HepG2 (cell line): ENCODE results near the gene IFI35. TPM values are rescaled to one million over a fixed set of nuclear protein-coding genes. Genes with fewer than 3 reads are reported as not detected.

ENCODE experiments used
- JUND ChIP-seq: sonication (generic); formaldehyde crosslinking; IDR thresholded peaks from 2 replicates; pipeline ENCODE4 v1.8.0; 2022; ENCODE audit warnings: mild to moderate bottlenecking, missing genetic modification reagents
- KAT2B ChIP-seq: fragments of 150-350 bp; IDR thresholded peaks from 2 replicates; pipeline ENCODE4 v1.6.1; 2014; ENCODE audit warnings: low read depth, low read length, borderline replicate concordance
- KLF15 ChIP-seq: sonication (generic); formaldehyde crosslinking; IDR thresholded peaks from 2 replicates; pipeline ENCODE4 v1.8.1; 2023; ENCODE audit warnings: borderline replicate concordance, mild to moderate bottlenecking, inconsistent platforms, missing genetic modification reagents, mixed read lengths
- SALL2 ChIP-seq: sonication (generic); formaldehyde crosslinking; IDR thresholded peaks from 2 replicates; pipeline ENCODE4 v1.8.1; 2023; ENCODE audit warnings: mild to moderate bottlenecking, missing genetic modification reagents, inconsistent platforms
- TEAD2 ChIP-seq: sonication (generic); formaldehyde crosslinking; IDR thresholded peaks from 2 replicates; pipeline ENCODE4 v1.9.0; 2021; ENCODE audit warnings: missing genetic modification reagents
- THAP8 ChIP-seq: sonication (generic); formaldehyde crosslinking; IDR thresholded peaks from 2 replicates; pipeline ENCODE4 v1.5.1; 2020; ENCODE audit warnings: missing genetic modification reagents, mild to moderate bottlenecking, borderline replicate concordance
- ZBTB42 ChIP-seq: sonication (generic); formaldehyde crosslinking; IDR thresholded peaks from 2 replicates; pipeline ENCODE4 v1.5.0; 2020; ENCODE audit warnings: mild to moderate bottlenecking, missing genetic modification reagents
- ZNF205 ChIP-seq: IDR thresholded peaks from 2 replicates; pipeline ENCODE4 v1.6.1; 2018; ENCODE audit warnings: missing biosample characterization, missing genetic modification reagents
- ZNF234 ChIP-seq: sonication (generic); formaldehyde crosslinking; conservative IDR thresholded peaks from 2 replicates; pipeline ENCODE4 v1.5.1; 2020; ENCODE audit warnings: mild to moderate bottlenecking, missing genetic modification reagents
- ZNF256 ChIP-seq: sonication (generic); formaldehyde crosslinking; conservative IDR thresholded peaks from 2 replicates; pipeline ENCODE4 v1.4.0; 2020; ENCODE audit warnings: missing genetic modification reagents
- ZNF275 ChIP-seq: sonication (generic); formaldehyde crosslinking; IDR thresholded peaks from 2 replicates; pipeline ENCODE4 v1.8.0; 2022; ENCODE audit warnings: missing genetic modification reagents, mild to moderate bottlenecking, inconsistent platforms, borderline replicate concordance
- ZNF350 ChIP-seq: sonication (generic); formaldehyde crosslinking; IDR thresholded peaks from 2 replicates; pipeline ENCODE4 v1.4.0; 2020; ENCODE audit warnings: mild to moderate bottlenecking, low read depth, missing genetic modification reagents, borderline replicate concordance
- ZNF431 ChIP-seq: sonication (generic); formaldehyde crosslinking; IDR thresholded peaks from 2 replicates; pipeline ENCODE4 v1.9.0; 2022; ENCODE audit warnings: missing genetic modification reagents, low read depth, mild to moderate bottlenecking, borderline replicate concordance
- ZNF44 ChIP-seq: sonication (generic); formaldehyde crosslinking; IDR thresholded peaks from 2 replicates; pipeline ENCODE4 v1.5.1; 2020; ENCODE audit warnings: mild to moderate bottlenecking, missing genetic modification reagents
- ZNF451 ChIP-seq: sonication (generic); formaldehyde crosslinking; IDR thresholded peaks from 2 replicates; pipeline ENCODE4 v1.5.0; 2020; ENCODE audit warnings: mild to moderate bottlenecking, missing genetic modification reagents
- ZNF670 ChIP-seq: sonication (generic); formaldehyde crosslinking; IDR thresholded peaks from 2 replicates; pipeline ENCODE4 v1.8.0; 2022; ENCODE audit warnings: mild to moderate bottlenecking, missing genetic modification reagents, borderline replicate concordance
- ZNF773 ChIP-seq: sonication (generic); formaldehyde crosslinking; IDR thresholded peaks from 2 replicates; pipeline ENCODE4 v1.4.0; 2020; ENCODE audit warnings: missing genetic modification reagents, borderline replicate concordance
- ZNF775 ChIP-seq: sonication (generic); formaldehyde crosslinking; IDR thresholded peaks from 2 replicates; pipeline ENCODE4 v1.4.0; 2020; ENCODE audit warnings: missing genetic modification reagents, mild to moderate bottlenecking, moderate library complexity, borderline replicate concordance
- polyA plus RNA-seq, 8 experiments: library from polyadenylated mRNA; depleted of rRNA in 3 of 8; stranded (reverse) in 7 of 8; unstranded in 1 of 8; fragments of >200 nt; fragmentation: Illumina TruSeq in 4 of 8; extraction: Trizol in 4 of 8; gene quantifications; 2 replicates each; pipeline versions ENCODE4 v1.2.1 to v1.2.3, GENCODE V29; 2011 to 2016; ENCODE audit warnings: low read depth in 4 of 8, missing spikeins in 1 of 8, mixed read lengths in 1 of 8; ENCODE audit not compliant: insufficient read depth in 1 of 8
- total RNA-seq, 5 experiments: library from RNA; depleted of rRNA; stranded (reverse); fragments of >200 nt; fragmentation: Illumina TruSeq; extraction: Trizol; gene quantifications; 2 replicates each; pipeline ENCODE4 v1.2.3, GENCODE V29; 2016; ENCODE audit warnings: low read depth in 1 of 5
- TF ChIP-seq, protein P1 (sequence below): sonication (generic); formaldehyde crosslinking; conservative IDR thresholded peaks from 2 replicates; pipeline ENCODE4 v1.4.0; 2020; ENCODE audit warnings: missing genetic modification reagents
- TF ChIP-seq, protein P2 (sequence below): sonication (generic); formaldehyde crosslinking; IDR thresholded peaks from 2 replicates; pipeline ENCODE4 v1.8.1; 2023; ENCODE audit warnings: missing genetic modification reagents, mild to moderate bottlenecking, borderline replicate concordance
- TF ChIP-seq, protein P3 (sequence below): sonication (generic); formaldehyde crosslinking; IDR thresholded peaks from 2 replicates; pipeline ENCODE4 v1.5.1; 2020; ENCODE audit warnings: missing genetic modification reagents, mild to moderate bottlenecking, borderline replicate concordance

IFI35 gene
- total and polyA plus RNA-seq, 2 of the 13 experiments (the other 11 are each of a cell fraction or from before 2014, with no cell fraction given) = 28.9 to 38.1 TPM

DNA sequence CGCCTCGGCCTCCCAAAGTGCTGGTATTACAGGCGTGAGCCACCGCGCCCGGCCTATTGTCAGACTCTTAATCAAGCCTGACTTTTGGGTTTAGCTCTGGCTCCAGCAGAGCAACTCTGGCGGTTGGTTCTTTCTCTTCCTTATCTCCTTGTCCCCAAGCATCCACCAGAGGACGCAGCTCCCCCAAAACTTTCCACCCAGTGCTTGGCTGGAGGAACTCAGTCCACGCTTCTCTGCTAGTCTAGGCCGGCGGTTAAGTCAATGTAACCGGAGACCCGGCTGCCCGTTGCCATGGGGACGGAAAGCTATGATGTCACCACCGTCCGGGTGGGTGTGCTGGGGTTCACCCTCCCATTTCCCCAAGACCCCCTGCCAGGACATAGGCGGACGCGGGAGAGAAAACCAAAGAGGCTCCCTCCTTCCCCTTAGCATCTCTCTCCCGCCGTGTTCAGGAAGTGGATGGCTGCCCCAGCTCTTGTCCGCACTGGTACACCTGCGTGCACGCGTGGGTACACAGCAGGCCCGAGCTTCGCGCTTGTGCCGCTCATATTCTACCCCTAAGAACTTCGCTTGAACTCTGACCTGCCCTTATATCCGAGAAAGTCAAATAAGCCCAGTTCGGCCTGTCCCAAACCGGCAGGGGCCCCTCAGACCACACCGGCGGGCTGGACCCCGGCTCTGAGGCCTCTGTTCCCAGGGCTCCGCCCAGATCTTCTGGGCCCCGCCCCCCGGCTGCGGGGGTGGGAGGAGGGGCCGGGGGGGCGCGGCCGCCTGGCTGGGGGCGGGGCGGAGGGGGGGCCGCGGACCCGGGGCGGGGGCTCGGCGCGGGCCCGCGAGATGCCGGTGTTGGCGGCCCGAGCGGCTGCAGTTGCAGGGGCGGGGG, 18.1 kb downstream of the IFI35 start, which contains the start of gene RND2 (continued):
- TF ChIP-seq ZBTB42 (CRISPR knock-in tag) = peak; percentile 59; the same call in 1 of the 2 replicates
- TF ChIP-seq ZNF451 (CRISPR knock-in tag) = 0 out of 2 replicates have a peak, but pooled peaks have one; percentile 16
- 0 out of 2 replicates have a peak, but pooled peaks have one; percentile 51 for TF ChIP-seq ZNF670 (CRISPR knock-in tag)
- TF ChIP-seq, protein P1, sequence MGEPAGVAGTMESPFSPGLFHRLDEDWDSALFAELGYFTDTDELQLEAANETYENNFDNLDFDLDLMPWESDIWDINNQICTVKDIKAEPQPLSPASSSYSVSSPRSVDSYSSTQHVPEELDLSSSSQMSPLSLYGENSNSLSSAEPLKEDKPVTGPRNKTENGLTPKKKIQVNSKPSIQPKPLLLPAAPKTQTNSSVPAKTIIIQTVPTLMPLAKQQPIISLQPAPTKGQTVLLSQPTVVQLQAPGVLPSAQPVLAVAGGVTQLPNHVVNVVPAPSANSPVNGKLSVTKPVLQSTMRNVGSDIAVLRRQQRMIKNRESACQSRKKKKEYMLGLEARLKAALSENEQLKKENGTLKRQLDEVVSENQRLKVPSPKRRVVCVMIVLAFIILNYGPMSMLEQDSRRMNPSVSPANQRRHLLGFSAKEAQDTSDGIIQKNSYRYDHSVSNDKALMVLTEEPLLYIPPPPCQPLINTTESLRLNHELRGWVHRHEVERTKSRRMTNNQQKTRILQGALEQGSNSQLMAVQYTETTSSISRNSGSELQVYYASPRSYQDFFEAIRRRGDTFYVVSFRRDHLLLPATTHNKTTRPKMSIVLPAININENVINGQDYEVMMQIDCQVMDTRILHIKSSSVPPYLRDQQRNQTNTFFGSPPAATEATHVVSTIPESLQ (CRISPR knock-in tag) = 0 out of 2 replicates have a peak, but pooled peaks have one; percentile 45
- peak; percentile 93 for TF ChIP-seq SALL2 (CRISPR knock-in tag)
- peak; percentile 81; the same call in 1 of the 2 replicates for TF ChIP-seq JUND (CRISPR knock-in tag)
- no peak for TF ChIP-seq ZNF773 (CRISPR knock-in tag)
- TF ChIP-seq ZNF44 = no peak
- TF ChIP-seq ZNF205 (CRISPR knock-in tag) = peak; percentile 69; the same call in 1 of the 2 replicates
- 0 out of 2 replicates have a peak, but pooled peaks have one; percentile 61 for TF ChIP-seq ZNF256 (CRISPR knock-in tag)
- TF ChIP-seq, protein P2, sequence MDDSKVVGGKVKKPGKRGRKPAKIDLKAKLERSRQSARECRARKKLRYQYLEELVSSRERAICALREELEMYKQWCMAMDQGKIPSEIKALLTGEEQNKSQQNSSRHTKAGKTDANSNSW (CRISPR knock-in tag) = no peak
- TF ChIP-seq ZNF775 (CRISPR knock-in tag) = no peak
- peak; percentile 84 for TF ChIP-seq ZNF350
- no peak for TF ChIP-seq ZNF234 (CRISPR knock-in tag)
- TF ChIP-seq KAT2B = no peak
- TF ChIP-seq, protein P3, sequence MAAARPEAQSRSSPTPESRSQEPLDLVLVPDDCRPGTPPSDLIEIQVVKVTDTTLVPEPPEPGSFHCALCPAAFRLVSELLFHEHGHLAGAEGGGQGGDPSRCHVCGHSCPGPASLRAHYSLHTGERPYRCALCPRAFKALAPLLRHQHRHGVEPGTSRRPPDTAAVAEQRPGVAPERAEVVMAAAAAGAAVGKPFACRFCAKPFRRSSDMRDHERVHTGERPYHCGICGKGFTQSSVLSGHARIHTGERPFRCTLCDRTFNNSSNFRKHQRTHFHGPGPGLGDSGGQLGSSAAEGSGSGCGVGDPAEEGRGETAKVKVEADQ = no peak
- TF ChIP-seq TEAD2 (CRISPR knock-in tag) = no peak
- no peak for TF ChIP-seq THAP8 (CRISPR knock-in tag)
- no peak for TF ChIP-seq ZNF431 (CRISPR knock-in tag)
- TF ChIP-seq ZNF275 (CRISPR knock-in tag) = no peak
- TF ChIP-seq KLF15 = no peak; the same call in 1 of the 2 replicates
